ELF-1 (cell line): Measurements from ENCODE around the gene RHBDF2.

Experiments used
- DNase-seq: peaks from one replicate; pipeline ENCODE4 v3.0.0-alpha.2; 2016; ENCODE audit warnings: low read depth, low spot score

Gene RHBDF2

DNA sequence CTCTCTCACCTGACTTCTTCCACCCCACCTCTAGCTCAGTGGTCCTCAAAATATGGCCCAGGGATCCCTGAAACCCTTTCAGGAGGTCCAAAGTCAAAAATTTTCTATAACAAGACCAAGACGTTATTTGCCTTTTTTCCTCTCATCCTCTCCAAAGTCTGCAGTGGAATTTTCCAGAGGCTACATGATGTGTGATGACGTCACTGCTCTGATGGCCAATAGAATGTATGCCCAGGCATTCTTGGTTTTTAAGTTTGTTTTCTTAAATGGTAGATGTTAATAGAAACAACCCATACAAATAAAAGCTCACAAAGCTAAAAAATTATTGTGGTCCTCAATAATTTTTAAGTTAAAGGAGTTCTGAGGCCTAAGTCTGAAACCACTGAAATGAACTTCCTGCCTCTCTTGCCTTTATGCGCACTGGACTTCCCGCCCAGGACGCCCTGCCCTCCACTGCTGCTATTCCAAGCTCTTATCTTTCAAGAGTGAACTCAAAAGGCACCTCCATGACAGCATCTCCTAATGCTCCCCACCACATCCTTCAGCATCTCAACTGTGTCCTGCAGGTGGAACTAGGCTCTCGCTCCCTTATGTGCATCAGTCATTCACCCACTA lies 61.8 kb downstream of the RHBDF2 start:
- no peak for DNase-seq

DNA sequence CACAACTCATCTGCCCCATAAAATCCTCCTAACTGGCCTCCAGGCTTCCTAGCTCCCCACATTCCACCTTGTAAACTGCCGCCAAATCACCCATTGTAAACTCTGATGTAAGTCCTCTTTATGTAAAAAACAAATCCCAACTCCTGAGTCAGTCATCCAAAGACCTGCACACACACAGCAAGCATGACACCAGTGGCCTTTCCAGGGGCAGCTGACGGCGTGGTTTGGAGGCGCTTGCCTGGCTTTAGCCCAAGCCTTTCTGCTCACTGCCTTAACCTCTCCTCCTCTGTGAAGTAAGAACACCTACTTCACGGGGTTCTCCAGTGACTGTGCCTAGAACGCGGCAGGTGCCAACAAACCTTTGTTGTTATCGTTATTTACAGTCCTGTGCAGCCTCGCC lies 62.3 kb downstream of the RHBDF2 start:
- no peak for DNase-seq

DNA sequence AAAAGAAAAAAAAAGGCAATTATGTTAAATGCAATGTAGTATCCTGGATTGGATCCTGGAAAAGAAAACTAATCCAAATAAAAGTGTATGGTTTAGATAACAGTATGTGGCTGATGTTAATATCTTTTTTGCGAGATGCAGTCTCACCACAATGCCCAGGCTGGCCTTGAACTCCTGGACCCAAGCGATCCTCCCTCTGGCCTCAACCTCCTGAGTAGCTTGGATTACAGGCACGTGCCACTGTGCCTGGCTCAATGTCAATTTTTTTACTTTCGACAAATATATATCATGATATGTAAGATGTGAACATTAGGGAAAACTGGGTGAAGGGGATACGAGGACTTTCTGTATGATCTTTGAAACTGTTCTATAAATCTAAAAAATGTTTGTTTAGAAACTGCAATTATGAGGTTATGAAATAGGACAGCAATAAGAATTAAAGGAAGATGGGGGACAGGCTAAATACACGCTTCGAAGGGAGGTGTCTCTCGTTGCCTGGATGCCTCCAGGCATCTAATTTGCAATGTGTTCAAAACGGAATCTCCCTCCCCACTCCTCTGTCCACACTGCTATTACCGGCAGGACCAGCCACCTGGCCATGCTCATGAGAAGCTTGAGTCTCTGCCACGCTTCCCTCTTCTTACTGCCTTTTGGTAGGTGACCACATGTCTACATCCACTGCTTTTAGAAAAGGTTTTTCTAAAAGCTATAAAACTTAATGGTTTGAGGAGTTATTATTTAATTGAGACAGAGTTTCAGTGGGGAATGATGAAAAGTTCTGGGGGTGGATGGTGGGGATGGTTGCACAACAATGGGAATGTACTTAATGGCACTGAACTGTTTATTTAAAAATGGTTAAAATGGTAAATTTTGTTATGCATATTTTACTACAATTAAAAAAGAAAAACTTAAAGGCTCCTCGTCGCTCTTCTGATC lies 63.5 kb downstream of the RHBDF2 start:
- no peak for DNase-seq

DNA sequence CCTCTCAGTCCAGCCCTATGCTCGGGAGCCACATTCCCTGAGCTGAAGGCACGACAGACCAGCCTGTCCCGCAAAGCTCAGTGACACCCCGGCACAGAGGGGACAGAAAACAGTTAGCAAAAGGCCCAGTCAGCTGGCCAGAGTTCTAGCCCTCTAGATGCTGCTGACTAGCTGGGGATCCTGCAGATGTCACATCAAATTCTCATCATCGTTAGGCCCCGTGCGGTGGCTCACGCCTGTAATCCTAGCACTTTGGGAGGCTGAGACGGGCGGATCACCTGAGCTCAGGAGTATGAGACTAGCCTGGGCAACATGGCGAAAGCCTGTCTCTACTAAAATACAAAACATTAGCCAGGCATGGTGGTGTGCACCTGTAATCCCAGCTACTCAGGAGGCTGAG lies 65.5 kb downstream of the RHBDF2 start:
- no peak for DNase-seq

DNA sequence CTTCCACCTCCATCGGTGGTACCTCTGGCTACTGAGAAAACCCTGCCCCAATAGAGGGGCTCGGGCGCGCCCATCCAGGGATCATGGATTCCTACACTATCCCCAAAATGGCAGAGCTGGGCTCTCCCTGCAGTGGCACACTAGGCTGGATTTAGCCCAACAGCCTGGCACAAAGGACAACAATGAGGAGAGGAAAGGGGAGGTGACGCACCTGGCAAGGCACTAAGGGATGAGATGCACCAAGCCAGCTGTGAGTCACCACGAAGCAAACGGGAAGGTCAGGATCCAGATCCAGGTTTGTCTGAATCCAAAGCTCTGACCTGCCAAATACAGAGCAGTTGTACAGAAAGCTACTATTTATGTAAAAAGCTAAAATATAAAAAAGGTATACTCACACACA lies 66.4 kb downstream of the RHBDF2 start:
- no peak for DNase-seq

- no peak for DNase-seq
Measured at GRCh38 chr17:76433693-76434092, 67.5 kb downstream of the RHBDF2 start.

DNA sequence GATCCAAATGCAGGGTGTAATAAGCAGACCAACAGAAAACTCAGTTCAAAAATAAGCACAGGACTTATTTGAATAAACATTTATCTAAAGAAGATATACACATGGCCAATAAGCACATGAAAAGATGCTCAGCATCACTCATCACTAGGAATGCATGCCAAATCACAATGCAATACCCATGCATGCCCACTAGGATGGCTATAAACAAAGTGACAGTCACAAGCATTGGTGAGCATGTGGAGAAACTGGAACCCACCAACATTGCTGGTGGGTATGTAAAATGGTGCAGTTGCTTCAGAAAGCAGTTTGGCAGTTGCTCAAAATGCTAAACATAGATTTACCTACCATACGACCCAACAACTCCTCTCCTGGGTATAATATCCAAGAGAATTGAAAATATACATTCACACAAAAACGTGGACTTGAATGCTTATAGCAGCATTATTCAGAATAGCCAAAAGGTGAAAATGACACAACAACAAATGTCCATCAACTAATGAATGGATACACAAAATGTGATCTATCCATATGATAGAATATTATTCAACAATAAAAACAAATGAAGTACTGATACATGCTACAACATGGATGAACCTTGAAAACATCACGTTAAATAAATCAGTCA lies 68.4 kb downstream of the RHBDF2 start:
- no peak for DNase-seq

- DNase-seq = no peak
Measured at GRCh38 chr17:76432004-76432403, 69.2 kb downstream of the RHBDF2 start.

- no peak for DNase-seq
Measured at GRCh38 chr17:76431509-76431908, 69.7 kb downstream of the RHBDF2 start.

DNA sequence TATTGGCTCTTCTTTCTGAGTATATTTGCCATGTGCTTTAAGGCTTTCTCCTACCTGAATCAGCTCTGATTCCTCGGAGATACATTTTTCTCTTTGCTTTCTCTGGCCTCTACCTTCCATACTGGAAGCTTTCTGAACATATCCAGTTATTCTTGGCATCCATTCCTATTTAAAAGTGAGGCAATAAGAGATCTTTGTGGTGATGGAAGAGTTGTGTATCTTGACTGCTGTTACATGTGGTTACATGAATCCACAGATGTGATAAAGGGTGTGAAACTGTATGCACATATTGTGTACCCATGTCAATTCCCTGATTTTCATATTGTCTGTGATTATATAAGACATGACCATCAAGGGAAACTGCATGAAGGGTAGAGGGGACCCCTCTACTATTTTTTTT lies 72.7 kb downstream of the RHBDF2 start:
- no peak for DNase-seq

DNA sequence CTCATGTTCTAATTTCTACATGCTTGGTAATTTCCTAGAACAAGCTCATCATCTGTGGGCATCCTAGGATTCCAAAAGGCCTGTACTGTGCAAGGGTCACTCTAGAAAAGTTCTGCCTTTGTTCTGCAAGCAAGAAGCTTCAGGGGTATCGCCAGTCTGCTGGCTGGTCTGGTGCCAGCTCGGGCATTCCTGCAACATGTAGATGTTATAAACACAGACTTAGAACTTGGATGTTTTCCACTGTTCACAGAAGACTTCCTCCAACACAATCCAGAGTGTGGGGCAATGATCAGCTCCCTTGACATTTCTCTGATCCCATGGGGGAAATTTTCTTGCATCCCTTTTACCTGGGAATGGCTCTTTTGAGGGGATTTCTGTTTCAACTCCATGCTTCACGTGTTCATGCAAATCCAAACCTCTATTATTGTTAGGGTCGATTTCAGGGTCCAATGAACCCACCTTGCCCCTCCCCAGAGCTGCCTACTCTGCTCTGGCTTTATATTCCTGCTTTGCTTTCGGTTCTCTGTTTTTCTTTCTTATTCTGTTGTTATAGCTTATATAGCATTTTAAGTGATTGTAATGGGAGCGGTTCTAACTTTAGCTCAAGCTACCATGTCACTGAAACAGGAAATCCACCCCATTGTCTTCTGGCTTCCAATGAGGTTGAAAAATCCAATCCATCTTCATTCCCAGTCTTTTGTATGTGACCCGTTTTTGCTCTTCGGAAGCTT lies 73.6 kb downstream of the RHBDF2 start:
- no peak for DNase-seq

GRCh38 chr17:76426853-76427252 lies 74.4 kb downstream of the RHBDF2 start:
- DNase-seq = no peak

DNA sequence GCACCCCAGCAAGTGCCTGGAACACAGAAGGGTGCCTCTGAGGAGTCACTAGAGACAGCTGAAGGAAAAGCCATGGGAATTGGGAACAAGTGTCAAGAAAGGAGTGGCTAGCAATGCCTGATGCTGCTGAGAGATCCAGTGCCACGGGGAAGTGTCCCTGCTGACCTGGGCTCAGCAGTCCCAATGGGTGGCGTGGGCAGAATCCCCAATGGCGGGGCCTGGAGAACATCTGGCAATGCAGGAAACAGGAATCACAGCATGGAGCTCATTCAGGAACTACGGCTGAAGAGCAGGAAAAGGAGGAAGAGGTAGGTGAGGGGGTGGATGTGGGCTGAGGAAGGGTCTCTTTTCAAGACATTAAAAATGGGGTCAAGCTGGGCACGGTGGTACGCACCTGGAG lies 78.4 kb downstream of the RHBDF2 start:
- DNase-seq = no peak

DNA sequence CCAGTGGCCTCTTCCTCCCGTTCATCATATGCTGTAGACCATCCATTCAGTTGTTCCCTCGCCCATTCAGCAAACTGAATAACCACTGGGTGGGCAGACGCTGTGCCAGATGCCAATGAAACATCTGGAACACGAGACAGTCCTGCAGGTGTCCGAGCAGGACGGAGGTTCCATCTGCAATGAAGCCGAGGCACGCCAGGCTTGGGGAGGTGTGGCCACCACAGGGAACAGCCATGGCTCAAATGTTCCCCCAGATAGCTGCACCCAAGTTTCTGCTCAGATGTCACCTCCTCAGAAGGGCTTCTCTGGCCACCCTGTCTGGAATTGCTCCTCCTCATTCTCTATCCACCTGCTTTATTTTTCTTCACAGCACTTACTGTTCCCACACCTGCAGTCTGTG lies 78.8 kb downstream of the RHBDF2 start:
- no peak for DNase-seq

DNA sequence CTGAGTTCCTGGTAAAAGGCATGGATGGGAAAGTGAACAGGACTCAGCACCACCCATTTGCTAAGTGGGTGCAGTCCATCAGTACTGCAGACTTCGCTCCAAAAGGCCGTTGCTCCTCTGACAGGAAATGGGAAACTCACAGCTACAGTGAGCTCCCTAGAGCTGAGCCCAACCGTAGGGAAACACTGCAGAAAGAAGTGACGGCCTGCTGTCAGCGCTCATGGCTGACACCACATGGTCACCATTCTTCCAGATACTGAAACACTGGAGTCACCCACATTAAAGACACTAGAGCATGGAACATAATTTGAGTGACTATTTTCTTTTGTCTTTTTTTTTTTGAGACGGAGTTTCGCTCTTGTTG lies 80.2 kb downstream of the RHBDF2 start:
- peak; percentile 58 for DNase-seq
